Fibroblast of skin of scalp (primary cell): ENCODE data around the gene LAMC3.
"Not testable (repeated sequence)": the region's sequence is repeated elsewhere in the genome, so short reads cannot be mapped to it uniquely, and the experiment has no call there.

Experiments
- DNase-seq: peaks from one replicate; pipeline ENCODE4 v3.0.0-alpha.2; 2013

The LAMC3 gene

DNA sequence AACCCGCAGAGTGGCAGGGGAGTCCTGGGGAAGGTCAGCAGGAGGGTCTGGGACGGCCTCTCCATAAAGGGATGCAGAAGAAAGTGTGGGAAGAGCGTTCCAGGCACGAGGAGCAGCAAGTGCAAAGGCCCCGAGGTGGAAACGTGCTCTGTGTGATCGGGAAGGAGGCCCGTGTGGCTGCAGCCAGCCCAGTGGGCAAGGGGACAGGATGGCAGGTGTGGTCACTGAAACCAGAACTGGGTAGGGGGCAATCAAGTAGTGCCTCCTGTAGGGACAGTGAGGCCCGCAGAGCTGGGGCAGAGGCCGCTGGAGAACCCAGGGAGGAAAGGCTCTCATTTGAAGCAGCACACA is 16.3 kb upstream of the LAMC3 start:
- DNase-seq: no peak

DNA sequence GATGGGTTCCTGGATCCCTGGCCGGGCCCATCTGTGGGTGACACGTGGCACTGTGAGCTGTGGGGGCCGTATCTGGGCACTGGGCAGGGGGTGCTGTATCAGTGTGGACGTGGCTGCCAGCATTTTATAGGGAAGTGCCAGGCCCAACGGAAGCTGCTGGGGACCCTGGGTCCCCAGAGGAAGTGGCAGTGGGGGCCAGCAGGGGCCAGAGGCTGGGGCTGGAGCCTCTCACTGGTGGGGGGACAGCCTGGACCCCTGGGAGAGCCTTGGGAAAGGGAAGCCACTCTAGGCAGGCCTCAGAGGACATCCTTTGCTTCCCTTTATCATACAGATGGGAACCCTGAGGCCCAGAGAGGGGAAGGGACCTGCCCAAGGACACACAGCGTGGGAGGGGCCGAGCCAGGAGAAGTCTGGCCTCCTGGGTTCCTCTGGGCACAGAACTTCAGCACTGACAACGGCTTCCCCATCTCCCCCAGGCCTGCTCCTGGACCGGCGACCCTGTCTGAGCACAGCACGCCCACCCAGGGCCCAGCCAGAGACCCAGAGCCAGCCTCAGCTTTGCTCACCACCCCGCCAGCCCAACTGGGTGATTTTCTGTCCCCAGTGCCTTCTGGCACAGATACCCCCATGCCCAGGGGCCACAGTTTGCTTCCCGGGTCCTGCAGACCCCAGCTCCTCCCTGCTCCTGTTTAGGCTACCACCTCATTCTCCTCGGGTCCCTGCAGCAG is 15.5 kb upstream of the LAMC3 start:
- DNase-seq: no peak

DNA sequence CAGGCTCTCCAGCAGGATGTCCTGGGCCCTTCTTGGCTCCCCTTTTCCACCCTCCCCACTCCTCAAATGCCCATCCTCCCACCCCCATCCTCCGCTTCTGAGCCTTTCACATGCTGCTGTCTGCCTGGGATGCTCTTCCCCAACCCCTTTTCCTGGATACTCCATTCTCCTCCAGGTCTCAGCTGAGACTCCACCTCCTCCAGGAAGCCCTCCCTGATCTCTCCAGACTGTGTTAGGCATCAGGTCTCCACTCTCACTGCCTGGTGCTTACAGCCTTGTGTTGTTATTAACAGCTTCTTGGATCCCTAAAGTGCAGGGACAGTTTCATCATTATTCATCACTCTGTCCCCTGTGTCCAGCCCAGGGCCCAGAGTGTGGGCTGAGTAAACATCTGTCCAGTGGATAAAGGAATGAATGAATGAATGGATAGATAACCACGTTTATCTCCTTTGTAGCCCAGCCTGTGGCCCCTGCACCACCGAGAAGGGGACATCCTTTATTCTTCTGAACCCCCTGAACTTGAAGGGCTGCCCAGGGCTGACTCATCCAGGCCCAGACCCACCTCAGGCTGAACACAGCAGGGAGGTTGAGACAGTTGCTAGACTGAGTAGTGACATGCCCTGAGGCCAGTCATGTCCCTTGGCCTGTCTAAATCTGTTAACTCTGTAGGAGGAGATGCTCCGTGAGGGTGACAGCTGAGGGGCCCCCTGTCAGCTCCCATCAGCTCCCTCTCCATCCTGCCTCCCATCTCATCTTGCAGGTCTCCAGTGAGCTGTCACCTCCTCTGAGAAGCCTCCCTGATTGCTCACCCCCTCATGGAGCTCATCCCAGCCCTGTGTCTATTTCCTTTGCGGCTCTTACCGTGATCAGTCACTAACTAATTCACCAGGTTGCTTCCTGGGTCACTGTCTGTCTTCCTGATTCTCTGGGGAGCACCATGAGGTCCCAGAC is 14.6 kb upstream of the LAMC3 start:
- DNase-seq: peak; percentile 27

DNA sequence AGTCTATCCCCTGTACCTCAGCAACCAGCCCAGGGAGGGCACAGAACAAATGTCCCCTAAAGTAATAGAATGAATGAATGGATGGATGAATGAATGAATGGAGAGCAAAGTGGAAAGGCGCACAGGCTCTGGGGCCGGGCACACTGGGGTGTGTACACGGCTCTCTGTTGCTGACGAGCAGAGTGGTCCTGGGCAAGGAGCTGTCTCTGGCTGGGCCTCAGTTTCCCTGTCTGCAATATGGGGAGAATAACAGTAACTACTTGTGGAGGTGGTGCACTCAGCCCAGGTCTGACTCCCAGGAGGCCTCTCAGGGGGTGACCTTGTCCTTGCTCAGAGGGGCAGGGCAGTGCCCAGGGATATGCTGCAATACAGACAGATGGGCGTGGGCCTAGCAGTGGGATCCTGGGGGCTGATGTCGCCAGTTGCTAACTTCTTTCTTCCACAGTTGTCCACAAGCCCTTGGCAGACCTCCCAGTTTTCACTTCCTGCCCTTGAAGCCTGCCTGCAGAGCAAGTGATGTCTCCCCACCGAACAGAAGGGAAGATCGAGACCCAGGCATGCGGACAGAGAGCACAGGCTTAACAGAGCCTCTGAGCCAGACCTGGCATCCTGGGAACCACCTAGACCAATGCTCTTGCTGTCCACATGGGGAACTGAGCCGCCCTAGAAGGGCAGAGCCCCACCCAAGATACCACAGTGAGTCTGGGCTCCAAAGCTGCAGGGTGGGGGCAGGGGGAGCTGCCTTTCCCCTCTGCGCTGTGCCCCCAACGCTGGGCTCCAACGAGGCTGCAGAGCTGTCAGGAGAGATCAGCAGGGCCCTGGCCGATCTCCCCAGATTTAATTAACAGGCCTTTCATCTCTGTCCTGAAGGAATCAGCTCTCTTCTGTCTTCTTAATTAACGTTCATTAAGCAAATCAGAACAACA is 13.6 kb upstream of the LAMC3 start:
- peak; percentile 85 for DNase-seq

DNA sequence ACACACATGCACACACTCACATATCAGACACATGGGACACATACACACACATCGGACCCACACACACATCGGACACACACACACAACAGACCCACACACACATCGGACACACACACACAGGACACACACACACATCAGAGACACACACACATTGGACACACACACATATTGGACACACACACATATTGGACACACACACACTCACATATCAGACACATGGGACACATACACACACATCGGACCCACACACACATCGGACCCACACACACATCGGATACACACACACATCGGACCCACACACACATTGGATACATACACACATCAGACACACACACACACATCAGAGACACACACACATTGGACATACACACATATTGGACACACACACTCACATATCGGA is 12.8 kb upstream of the LAMC3 start:
- DNase-seq: no peak

DNA sequence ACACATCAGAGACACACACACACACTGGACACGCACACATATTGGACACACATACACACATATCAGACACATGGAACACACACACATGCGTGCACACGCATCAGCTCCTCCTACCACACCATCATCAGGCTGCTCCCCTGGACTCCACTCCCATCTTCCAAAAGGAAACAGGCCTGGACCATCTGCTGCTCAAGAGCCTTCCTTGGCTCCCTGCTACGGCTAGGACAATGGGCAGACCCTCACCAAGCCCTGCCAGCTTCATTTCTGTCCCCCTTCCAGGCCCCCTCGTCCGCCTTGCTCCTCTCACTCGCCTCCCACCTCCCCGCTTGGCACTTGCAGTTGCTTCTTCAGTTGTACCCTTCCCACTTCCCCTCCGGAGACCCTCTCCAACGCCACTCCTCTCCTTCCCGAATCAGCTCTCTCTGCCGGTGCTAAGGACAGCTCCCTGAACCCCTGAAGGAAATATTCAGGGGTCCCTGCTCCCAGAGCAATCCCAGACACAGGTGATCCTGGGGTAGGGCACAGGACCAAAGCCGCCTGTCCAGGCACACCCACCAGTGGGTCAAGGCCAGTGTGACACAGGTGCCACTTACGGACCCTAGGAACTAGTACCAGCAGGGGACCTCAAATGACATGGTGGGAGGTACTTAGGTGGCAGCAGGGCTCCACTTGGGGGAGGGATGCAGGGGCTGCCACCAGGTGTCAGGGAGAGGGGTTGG is 12.1 kb upstream of the LAMC3 start:
- no peak for DNase-seq

DNA sequence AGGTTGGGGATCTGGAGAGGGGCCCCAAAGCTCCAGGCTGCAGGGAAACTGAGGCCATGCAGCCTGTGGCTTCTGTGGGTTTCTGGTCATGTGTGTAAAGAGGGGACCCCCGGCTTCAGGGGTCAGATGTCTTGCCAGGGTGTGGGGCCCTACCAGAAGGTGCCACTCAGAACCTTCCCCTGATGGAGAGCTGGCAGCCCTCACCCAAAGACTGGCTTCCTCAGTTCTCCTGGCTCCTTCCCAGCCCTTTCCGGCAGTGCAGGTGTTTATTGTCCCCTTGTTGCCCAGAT is 11.6 kb upstream of the LAMC3 start:
- no peak for DNase-seq

DNA sequence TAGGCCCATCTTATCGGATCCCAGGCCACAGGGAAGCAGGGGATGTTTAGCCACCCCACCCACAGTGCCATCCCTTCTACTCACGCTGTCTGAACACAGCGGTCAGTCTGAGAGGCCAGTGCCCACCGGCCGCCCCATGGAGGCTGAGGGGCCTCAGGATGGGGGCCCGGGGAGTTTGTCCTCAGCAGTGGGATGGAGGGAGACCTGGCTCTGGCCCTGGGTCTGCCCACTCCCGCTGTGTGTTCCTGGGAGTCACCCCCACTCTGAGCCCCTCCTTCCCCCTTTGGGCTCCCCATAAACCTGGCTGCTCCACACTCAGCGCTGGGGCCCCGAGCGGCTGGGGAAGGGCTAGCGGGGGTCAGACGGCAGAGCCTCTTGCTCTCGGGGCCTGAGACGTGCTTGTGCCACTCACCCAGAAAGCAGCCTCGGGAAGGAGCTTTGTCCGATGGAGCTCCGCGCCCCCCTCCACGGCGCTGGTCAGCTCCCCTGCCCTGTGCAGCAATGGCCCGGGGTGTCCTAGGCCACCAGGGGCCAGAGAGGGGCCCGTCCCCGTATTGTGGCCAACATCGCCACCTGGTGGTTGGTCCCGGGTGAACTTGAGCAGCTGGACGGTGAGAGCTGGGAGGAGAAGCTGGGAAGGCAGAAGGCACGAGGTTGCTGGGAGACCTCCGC is 10.9 kb upstream of the LAMC3 start:
- peak; percentile 76 for DNase-seq

DNA sequence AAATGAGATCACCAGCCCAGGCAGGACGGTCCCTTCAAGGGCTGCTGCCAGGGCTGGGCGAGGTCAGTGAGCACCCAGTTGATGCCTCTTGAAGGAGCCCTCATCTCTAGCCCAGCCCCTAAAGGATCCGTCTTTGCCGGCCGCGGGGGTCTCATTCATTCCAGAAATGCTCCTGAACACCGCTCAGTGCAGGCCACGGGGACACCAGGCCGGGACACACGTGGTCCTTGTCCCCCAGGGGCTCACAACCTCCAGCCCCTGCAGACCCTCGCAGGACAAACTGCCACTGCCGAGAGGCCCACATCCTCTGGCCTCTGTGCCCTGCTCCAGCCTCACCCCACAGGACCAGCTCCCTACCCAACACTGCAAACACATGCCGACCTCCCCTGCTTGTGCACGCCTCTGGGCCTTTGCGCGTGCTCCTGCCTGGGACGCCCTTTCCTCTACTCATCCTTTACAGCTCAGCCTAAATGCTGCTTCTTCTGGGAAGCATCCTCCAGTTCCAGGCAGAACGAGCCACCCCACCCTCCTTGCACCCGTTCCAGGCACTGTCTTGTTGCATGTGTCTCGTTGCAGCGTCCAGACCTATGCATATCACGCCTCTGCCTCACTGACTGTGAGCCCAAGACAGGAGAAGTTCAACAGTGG is 10.3 kb upstream of the LAMC3 start:
- no peak for DNase-seq

DNA sequence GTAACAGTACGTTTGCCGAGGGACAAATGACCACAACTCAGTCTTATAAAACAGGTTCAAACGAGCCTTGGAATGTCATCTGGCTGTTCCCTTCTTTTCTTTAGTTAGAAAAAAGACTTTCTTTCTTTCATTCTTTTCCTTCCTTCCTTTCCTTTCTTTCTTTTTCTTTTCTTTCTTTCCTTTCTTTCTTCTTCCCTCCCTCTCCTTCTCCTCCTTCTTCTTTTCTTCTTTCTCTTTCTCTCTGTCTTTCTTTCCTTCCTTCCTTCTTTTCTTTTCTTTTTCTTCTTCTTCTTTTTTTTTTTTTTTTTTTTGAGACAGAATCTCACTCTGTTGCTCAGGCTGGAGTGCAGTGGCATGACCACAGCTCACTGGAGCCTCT is 9.7 kb upstream of the LAMC3 start:
- DNase-seq: no peak

DNA sequence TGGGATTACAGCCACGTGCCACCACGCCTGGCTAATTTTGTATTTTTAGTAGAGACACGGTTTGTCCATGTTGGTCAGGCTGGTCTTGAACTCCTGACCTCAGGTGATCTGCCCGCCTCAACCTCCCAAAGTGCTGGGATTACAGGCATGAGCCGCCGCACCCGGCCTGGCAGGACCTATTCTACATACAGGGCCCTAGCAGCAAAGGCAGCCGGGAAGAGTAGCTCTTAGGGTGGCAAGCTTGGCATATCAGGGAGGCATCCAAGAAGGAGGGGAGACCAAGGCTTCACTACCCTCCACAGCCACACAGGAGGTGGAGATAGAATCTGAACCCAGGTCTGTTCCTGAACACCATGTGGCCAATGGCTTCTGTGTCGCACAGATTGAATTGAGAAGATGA is 8.4 kb upstream of the LAMC3 start:
- not testable (repeated sequence) for DNase-seq

DNA sequence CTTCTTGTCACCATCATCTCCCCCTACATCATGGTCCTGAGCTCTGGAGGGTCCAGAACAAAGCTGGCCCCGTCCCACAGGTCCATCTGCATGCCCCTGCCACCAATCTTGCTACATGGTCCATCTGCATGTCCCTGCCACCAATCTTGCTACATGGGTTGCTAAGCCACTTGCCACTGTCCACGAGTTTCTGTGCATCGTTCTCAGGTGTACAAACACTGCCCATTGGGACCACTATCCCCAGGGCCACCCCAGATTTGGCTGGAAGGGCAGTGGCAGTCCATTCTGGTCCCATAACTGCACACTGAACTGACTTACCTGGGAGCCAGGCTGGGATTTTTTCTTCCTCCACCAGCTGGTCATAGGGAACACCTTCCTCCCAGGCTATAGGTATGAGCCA is 8.0 kb upstream of the LAMC3 start:
- DNase-seq: no peak

DNA sequence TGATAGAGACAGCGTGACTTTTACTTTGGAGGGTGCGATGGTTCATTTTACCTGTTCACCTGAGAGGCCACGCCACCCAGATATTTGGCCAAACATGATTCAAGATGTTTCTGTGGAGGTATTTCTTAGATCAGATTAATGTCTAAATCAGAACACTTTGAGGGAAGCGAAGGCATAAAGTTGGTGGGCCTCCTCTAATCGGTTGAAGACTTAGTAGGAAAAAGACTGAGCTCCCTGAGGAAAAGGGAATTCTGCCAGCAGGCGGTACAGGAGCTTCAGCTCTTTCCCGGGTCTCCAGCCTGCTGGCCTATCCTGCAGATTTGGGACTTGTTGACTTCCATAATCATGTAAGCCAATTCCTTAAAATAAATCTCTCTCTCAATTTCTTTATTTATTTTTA is 7.0 kb upstream of the LAMC3 start:
- DNase-seq: no peak

DNA sequence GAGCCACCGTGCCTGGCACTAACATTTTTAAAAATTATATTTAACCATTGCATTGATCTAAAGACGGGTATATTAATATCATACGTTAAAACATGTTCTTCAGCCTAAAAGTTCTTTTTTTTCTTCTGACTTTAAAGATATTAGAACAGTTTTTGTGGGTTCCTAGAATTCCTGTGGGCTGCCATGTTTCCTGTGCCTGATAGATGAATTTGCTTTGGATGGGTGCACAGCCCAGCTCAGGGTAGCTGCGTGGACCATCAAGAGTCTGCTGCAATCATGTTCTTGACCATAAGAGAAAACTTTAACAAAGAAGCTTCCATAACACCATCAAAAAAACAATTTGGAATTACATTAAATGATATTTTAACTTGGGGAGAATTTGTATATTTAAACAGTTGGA is 2.4 kb upstream of the LAMC3 start:
- no peak for DNase-seq

DNA sequence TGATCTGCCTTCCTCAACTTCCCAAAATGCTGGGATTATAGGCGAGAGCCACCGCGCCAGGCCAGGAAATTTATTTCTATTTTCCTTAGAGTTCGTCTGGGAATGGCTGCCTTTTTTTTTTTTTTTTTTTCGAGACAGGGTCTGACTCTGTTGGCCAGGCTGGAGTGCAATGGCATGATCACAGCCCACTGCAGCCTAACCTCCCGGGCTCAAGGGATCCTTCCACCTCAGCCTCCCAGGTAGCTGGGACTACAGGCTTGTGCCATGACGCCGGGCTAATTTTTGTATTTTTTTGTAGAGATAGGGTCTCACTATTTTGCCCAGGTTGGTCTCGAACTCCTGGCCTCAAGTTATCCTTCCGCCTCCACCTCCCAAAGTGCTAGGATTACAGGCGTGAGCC is 888 bp upstream of the LAMC3 start:
- no peak for DNase-seq

DNA sequence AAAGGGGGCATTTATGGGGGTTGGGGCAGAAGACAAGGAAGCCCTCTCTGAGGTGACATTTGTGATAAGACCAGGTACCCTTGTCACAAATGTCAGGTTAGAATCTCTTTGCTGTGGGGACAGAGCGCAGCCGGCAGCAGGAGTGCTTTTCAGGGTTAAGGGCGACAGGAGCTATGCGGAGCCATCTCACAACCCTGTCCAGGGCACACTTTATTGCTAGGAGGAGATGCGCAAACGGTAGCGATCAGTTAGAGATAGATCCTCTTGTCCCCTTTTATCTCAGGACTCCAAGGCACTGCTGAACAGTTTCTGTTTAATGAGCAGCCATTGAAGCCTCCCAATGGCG is 438 bp upstream of the LAMC3 start:
- no peak for DNase-seq

DNA sequence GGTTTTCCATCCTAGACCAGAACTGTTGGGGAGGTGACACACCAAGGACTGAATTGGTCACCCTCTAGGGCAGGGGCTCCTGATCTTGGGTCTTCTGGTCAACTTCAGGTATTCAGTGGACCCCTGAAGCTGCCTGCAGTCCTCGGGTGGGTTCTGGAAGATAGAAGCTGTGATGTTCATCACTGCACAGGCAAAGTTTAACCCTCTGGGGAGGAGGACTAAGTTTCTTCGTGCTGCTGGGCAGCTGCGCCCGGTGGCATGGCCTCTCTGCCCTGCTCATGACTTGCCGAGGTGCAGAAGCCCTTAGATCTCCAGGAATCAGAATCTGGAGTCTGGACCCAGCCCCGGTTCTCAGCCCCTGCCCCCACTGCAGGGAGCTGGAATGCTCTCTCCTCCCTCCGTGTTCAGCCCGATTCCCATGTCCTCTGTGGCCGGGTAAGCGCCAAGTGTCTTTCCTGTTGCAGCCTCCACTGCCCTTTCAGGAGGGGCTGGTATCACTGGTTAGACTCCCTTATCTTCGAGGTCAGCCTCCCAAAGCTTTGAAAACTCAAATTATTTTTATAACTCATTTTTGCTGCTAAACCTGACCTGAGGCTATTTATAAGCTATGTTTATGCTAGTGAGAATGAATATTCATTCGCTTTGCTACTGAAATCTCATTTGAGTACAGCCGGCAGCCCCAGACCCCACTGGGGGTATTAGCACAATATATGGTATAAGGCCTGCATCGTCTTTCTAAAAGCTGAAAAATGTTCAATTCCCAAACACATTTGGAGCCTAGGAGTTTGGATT is 1.7 kb downstream of the LAMC3 start:
- DNase-seq: no peak

DNA sequence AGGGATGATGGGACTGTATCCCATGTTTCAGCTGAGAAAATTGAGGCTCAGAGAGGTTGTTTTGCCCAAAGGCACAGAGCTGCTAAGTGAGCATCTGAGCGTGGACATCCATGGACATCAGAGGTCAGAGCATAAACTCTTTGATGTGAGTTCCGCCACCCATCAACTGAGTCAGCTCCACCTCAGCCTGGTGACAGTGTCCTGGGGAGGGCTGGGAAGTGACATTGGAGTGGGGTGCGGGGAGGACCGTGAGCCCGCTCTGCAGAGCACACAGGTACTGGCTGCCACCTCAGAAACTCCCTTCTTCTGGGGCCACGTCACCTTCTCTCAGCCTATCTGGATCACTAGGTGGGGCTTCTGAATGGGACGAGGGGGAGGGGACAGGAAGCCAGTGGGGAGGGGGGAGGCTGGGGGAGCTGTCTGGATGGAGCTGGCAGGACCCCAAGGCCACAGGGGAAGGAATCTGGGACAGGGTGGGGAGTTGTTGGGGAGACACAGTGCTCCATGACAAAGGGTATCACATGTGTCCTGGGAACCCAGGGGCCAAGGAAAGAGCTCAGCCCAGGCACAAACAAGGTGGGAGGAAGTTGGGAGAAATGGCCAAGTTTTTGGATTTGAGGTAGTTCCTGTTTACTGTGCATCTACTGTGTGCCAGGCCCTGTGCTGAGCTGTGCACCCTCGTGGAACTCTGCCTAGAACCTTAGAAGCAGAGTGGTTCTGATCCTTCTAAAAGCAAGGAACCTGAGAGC is 2.5 kb downstream of the LAMC3 start:
- no peak for DNase-seq

DNA sequence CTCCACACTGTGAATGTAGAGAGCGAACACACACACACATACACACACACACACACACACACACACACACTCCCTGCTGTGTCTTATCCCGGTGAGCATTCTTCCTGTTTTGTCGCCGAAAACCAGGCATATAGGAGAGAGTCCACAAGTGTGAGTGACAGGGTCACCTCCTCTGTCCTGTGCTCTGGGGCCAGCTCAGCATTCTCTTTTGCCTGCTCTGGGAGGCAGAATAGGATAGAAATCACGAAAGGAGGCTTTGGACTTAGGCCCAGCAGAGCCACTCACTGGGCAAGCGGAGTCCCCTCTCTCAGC is 3.0 kb downstream of the LAMC3 start:
- no peak for DNase-seq

DNA sequence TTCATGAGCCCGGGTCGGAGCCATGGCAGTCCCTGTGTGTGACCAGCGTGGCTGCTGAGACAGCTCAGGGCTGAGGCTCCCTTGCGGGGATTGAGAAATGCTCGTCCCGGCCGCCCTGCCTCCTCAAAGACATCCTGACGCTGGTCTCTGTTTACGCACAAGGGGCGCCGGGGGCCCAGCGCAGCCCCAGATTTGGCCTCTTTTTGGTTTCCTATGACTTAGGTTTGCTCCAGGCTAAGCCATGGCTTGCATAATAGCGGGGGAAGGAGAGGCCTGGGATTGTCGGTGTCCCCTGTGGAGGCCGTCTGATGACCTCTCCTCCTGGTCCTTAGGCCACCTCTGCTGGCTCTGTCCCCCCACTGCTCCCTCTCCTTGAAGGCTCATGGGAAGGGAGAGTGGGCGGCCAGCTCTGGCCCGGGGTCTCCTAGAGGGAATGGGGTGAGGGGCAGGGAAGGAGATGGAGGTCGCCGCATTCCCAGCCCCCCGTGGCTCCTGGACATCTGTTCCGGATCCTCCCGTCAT is 3.5 kb downstream of the LAMC3 start:
- no peak for DNase-seq
